HEK293 (cell line): ENCODE results near the gene YIPF1.
A peak's percentile ranks its signal among the peaks of the same experiment; 100 is the strongest.

Source experiments
- BCL6B ChIP-seq: fragments of 450-650 bp; formaldehyde crosslinking; IDR thresholded peaks from 2 replicates; pipeline ENCODE4 v1.5.1; 2017; ENCODE audit warnings: missing biosample characterization, missing genetic modification characterization
- FEZF1 ChIP-seq: fragments of 450-650 bp; formaldehyde crosslinking; IDR thresholded peaks from 2 replicates; pipeline ENCODE4 v1.5.1; 2016; ENCODE audit warnings: missing biosample characterization, missing genetic modification characterization
- HOXC10 ChIP-seq: sonication (generic); formaldehyde crosslinking; IDR thresholded peaks from 2 replicates; pipeline ENCODE4 v1.8.1; 2023; ENCODE audit warnings: mild to moderate bottlenecking, missing genetic modification reagents
- KLF9 ChIP-seq: fragments of 450-650 bp; formaldehyde crosslinking; IDR thresholded peaks from 2 replicates; pipeline ENCODE4 v1.5.1; 2016; ENCODE audit warnings: missing biosample characterization, missing genetic modification characterization, low read depth
- MYNN ChIP-seq: fragments of 450-650 bp; formaldehyde crosslinking; IDR thresholded peaks from 2 replicates; pipeline ENCODE4 v1.5.1; 2016; ENCODE audit warnings: missing biosample characterization, missing genetic modification characterization, borderline replicate concordance
- RBAK ChIP-seq: fragments of 450-650 bp; formaldehyde crosslinking; IDR thresholded peaks from 2 replicates; pipeline ENCODE4 v1.5.1; 2016; ENCODE audit warnings: missing biosample characterization, missing genetic modification characterization
- SCRT1 ChIP-seq: fragments of 450-650 bp; formaldehyde crosslinking; IDR thresholded peaks from 2 replicates; pipeline ENCODE4 v1.5.1; 2016; ENCODE audit warnings: missing biosample characterization, missing genetic modification characterization, borderline replicate concordance
- SP7 ChIP-seq: fragments of 450-650 bp; formaldehyde crosslinking; IDR thresholded peaks from 2 replicates; pipeline ENCODE4 v1.5.1; 2016; ENCODE audit warnings: missing biosample characterization, missing genetic modification characterization
- WT1 ChIP-seq: fragments of 450-650 bp; formaldehyde crosslinking; IDR thresholded peaks from 2 replicates; pipeline ENCODE4 v1.5.1; 2016; ENCODE audit warnings: missing biosample characterization, missing genetic modification characterization
- YY2 ChIP-seq: fragments of 450-650 bp; formaldehyde crosslinking; IDR thresholded peaks from 2 replicates; pipeline ENCODE4 v1.5.1; 2016; ENCODE audit warnings: missing biosample characterization, missing genetic modification characterization
- ZBTB11 ChIP-seq: fragments of 450-650 bp; formaldehyde crosslinking; conservative IDR thresholded peaks from 2 replicates; pipeline ENCODE4 v1.5.1; 2016; ENCODE audit warnings: low read depth, missing biosample characterization, missing genetic modification characterization
- ZBTB20 ChIP-seq: fragments of 450-650 bp; formaldehyde crosslinking; IDR thresholded peaks from 2 replicates; pipeline ENCODE4 v1.5.1; 2016; ENCODE audit warnings: missing biosample characterization, missing genetic modification characterization
- ZBTB48 ChIP-seq: fragments of 450-650 bp; formaldehyde crosslinking; IDR thresholded peaks from 2 replicates; pipeline ENCODE4 v1.5.1; 2016; ENCODE audit warnings: missing biosample characterization, missing genetic modification characterization
- ZEB2 ChIP-seq: fragments of 450-650 bp; formaldehyde crosslinking; IDR thresholded peaks from 2 replicates; pipeline ENCODE4 v1.5.1; 2016; ENCODE audit warnings: missing biosample characterization, missing genetic modification characterization
- ZFP3 ChIP-seq: fragments of 450-650 bp; formaldehyde crosslinking; IDR thresholded peaks from 2 replicates; pipeline ENCODE4 v1.5.1; 2016; ENCODE audit warnings: low read depth, missing biosample characterization, missing genetic modification characterization
- ZFP41 ChIP-seq: fragments of 450-650 bp; formaldehyde crosslinking; IDR thresholded peaks from 2 replicates; pipeline ENCODE4 v1.5.1; 2016; ENCODE audit warnings: missing biosample characterization, missing genetic modification characterization, borderline replicate concordance
- ZNF121 ChIP-seq: fragments of 450-650 bp; formaldehyde crosslinking; IDR thresholded peaks from 2 replicates; pipeline ENCODE4 v1.5.1; 2016; ENCODE audit warnings: missing biosample characterization, missing genetic modification characterization
- ZNF16 ChIP-seq: fragments of 450-650 bp; formaldehyde crosslinking; IDR thresholded peaks from 2 replicates; pipeline ENCODE4 v1.5.1; 2016; ENCODE audit warnings: low read depth, missing biosample characterization, missing genetic modification characterization
- ZNF174 ChIP-seq: fragments of 450-650 bp; formaldehyde crosslinking; IDR thresholded peaks from 2 replicates; pipeline ENCODE4 v1.5.0; 2017; ENCODE audit warnings: missing biosample characterization, mild to moderate bottlenecking, missing genetic modification characterization
- ZNF18 ChIP-seq: fragments of 450-650 bp; formaldehyde crosslinking; IDR thresholded peaks from 2 replicates; pipeline ENCODE4 v1.5.1; 2016; ENCODE audit warnings: missing biosample characterization, missing genetic modification characterization
- ZNF223 ChIP-seq: fragments of 450-650 bp; formaldehyde crosslinking; IDR thresholded peaks from 2 replicates; pipeline ENCODE4 v1.5.1; 2016; ENCODE audit warnings: missing biosample characterization, missing genetic modification characterization
- ZNF354C ChIP-seq: fragments of 450-650 bp; formaldehyde crosslinking; IDR thresholded peaks from 2 replicates; pipeline ENCODE4 v1.5.1; 2016; ENCODE audit warnings: missing biosample characterization, missing genetic modification characterization, low read depth, borderline replicate concordance
- ZNF394 ChIP-seq: fragments of 450-650 bp; formaldehyde crosslinking; IDR thresholded peaks from 2 replicates; pipeline ENCODE4 v1.5.1; 2016; ENCODE audit warnings: missing biosample characterization, missing genetic modification characterization, mild to moderate bottlenecking, moderate library complexity, borderline replicate concordance
- ZNF416 ChIP-seq: fragments of 450-650 bp; formaldehyde crosslinking; IDR thresholded peaks from 2 replicates; pipeline ENCODE4 v1.5.1; 2016; ENCODE audit warnings: missing biosample characterization, missing genetic modification characterization
- ZNF514 ChIP-seq: fragments of 450-650 bp; formaldehyde crosslinking; IDR thresholded peaks from 2 replicates; pipeline ENCODE4 v1.5.1; 2016; ENCODE audit warnings: missing biosample characterization, missing genetic modification characterization
- ZNF549 ChIP-seq: fragments of 450-650 bp; IDR thresholded peaks from 2 replicates; pipeline ENCODE4 v1.5.1; 2018; ENCODE audit warnings: missing biosample characterization, missing genetic modification characterization, mild to moderate bottlenecking, inconsistent platforms, moderate library complexity
- ZNF560 ChIP-seq: fragments of 450-650 bp; formaldehyde crosslinking; IDR thresholded peaks from 2 replicates; pipeline ENCODE4 v1.5.1; 2017; ENCODE audit warnings: missing biosample characterization, missing genetic modification characterization, borderline replicate concordance
- ZNF585B ChIP-seq: fragments of 450-650 bp; formaldehyde crosslinking; IDR thresholded peaks from 2 replicates; pipeline ENCODE4 v1.5.1; 2016; ENCODE audit warnings: missing biosample characterization, missing genetic modification characterization
- ZNF610 ChIP-seq: fragments of 450-650 bp; formaldehyde crosslinking; IDR thresholded peaks from 2 replicates; pipeline ENCODE4 v1.5.1; 2016; ENCODE audit warnings: missing biosample characterization, missing genetic modification characterization, borderline replicate concordance
- ZNF623 ChIP-seq: fragments of 450-650 bp; formaldehyde crosslinking; IDR thresholded peaks from 2 replicates; pipeline ENCODE4 v1.5.1; 2016; ENCODE audit warnings: missing biosample characterization, missing genetic modification characterization
- ZNF701 ChIP-seq: fragments of 450-650 bp; formaldehyde crosslinking; IDR thresholded peaks from 2 replicates; pipeline ENCODE4 v1.5.1; 2016; ENCODE audit warnings: missing biosample characterization, missing genetic modification characterization
- ZNF792 ChIP-seq: fragments of 450-650 bp; formaldehyde crosslinking; IDR thresholded peaks from 2 replicates; pipeline ENCODE4 v1.5.1; 2016; ENCODE audit warnings: missing biosample characterization, missing genetic modification characterization
- ZNF837 ChIP-seq: fragments of 450-650 bp; formaldehyde crosslinking; IDR thresholded peaks from 2 replicates; pipeline ENCODE4 v1.5.1; 2016; ENCODE audit warnings: missing biosample characterization, missing genetic modification characterization

Gene YIPF1

GRCh38 chr1:53837924-53838653 lies 51.5 kb downstream of the YIPF1 start, which contains the start of gene NDC1 (continued):
- TF ChIP-seq ZEB2 (tag by site-specific recombination), result peak; percentile 92
- peak; percentile 87 for TF ChIP-seq ZBTB11 (tag by site-specific recombination)
- TF ChIP-seq SCRT1 (tag by site-specific recombination), result peak; percentile 96
- peak; percentile 61; the same call in 1 of the 2 replicates for TF ChIP-seq ZNF394 (tag by site-specific recombination)
- peak; percentile 92 for TF ChIP-seq SP7 (tag by site-specific recombination)
- TF ChIP-seq ZNF610 (tag by site-specific recombination), result no peak; the same call in 1 of the 2 replicates
- no peak for TF ChIP-seq ZNF560 (tag by site-specific recombination)
- TF ChIP-seq ZNF514 (tag by site-specific recombination), result no peak
- no peak for TF ChIP-seq ZFP41 (tag by site-specific recombination)
- peak; percentile 92 for TF ChIP-seq ZNF121 (tag by site-specific recombination)
- TF ChIP-seq YY2 (tag by site-specific recombination), result peak; percentile 99
- TF ChIP-seq KLF9 (tag by site-specific recombination), result peak; percentile 53; the same call in 1 of the 2 replicates
- peak; percentile 24; the same call in 1 of the 2 replicates for TF ChIP-seq FEZF1 (tag by site-specific recombination)
- TF ChIP-seq ZFP3, result no peak
- TF ChIP-seq ZBTB20, result peak; percentile 94
- no peak for TF ChIP-seq ZNF174
- no peak for TF ChIP-seq ZNF701 (tag by site-specific recombination)
- TF ChIP-seq MYNN (tag by site-specific recombination), result no peak
- peak; percentile 25; the same call in 1 of the 2 replicates for TF ChIP-seq WT1 (tag by site-specific recombination)
- no peak for TF ChIP-seq HOXC10 (CRISPR knock-in tag)
- no peak for TF ChIP-seq RBAK (tag by site-specific recombination)
- no peak for TF ChIP-seq ZNF416 (tag by site-specific recombination)
- no peak for TF ChIP-seq ZNF354C (tag by site-specific recombination)
- no peak for TF ChIP-seq ZNF585B (tag by site-specific recombination)
- no peak for TF ChIP-seq ZNF549 (tag by site-specific recombination)
- TF ChIP-seq ZNF18 (tag by site-specific recombination), result no peak
- TF ChIP-seq ZNF223 (tag by site-specific recombination), result no peak
- TF ChIP-seq ZNF623 (tag by site-specific recombination), result 0 out of 2 replicates have a peak, but pooled peaks have one; percentile 14
- TF ChIP-seq ZNF16, result no peak
- no peak for TF ChIP-seq BCL6B (tag by site-specific recombination)
- peak; percentile 89 for TF ChIP-seq ZBTB48 (tag by site-specific recombination)
- TF ChIP-seq ZNF837 (tag by site-specific recombination), result no peak
- peak; percentile 99 for TF ChIP-seq ZNF792
